ENCODE data around the gene FBXL14.

- TF ChIP-seq POLR2A (IDR thresholded peaks at IDR 0.05; ENCODE audit: low read length) (no peak), GATA1 (IDR thresholded peaks at IDR 0.05; ENCODE audit: low read depth, low read length) (no peak)
Measured at GRCh38 chr12:1613860-1614259, 19.5 kb upstream of the FBXL14 start.
